ENCODE results near the gene NTNG1.

DNA sequence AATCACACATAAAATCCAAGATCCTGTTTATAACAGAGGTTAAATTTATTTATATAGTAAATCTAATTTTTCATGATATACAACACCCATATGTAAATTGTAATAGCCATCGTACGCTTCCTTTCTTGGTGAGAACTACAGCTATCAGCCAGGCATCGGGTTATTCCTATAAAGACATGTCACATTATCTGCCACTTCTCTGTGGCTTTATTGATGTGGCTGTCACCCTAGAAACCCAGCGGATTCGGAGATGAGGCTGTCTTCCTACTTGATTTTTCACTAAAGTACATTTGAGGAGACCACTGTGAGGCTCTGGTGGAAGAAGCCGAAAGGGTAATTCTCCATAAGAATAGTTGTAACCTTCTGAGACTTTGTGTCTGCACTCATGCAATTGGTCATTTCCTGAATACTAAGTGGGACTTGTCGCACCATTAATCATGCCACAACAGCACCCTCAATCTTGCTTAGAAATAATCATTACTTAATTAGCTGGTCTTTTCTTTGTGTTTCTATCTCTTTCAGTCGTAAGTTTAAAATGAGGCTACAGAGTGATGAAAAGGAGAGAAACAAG is 106.0 kb downstream of the NTNG1 start:
- TF ChIP-seq, protein P1, sequence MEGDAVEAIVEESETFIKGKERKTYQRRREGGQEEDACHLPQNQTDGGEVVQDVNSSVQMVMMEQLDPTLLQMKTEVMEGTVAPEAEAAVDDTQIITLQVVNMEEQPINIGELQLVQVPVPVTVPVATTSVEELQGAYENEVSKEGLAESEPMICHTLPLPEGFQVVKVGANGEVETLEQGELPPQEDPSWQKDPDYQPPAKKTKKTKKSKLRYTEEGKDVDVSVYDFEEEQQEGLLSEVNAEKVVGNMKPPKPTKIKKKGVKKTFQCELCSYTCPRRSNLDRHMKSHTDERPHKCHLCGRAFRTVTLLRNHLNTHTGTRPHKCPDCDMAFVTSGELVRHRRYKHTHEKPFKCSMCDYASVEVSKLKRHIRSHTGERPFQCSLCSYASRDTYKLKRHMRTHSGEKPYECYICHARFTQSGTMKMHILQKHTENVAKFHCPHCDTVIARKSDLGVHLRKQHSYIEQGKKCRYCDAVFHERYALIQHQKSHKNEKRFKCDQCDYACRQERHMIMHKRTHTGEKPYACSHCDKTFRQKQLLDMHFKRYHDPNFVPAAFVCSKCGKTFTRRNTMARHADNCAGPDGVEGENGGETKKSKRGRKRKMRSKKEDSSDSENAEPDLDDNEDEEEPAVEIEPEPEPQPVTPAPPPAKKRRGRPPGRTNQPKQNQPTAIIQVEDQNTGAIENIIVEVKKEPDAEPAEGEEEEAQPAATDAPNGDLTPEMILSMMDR (conservative IDR thresholded peaks at IDR 0.05; ENCODE audit: low read length): no peak
- TF ChIP-seq EZH2phosphoT487 (IDR thresholded peaks at IDR 0.05; ENCODE audit: borderline replicate concordance, low read depth, low read length): no peak
